Ishikawa (cell line): ENCODE results near the gene INPP5J.

Experiments
- CEBPB ChIP-seq: IDR thresholded peaks from 2 replicates; pipeline ENCODE4 v1.6.1; 2012
- CREB1 ChIP-seq: IDR thresholded peaks from 2 replicates; pipeline ENCODE4 v1.6.1; 2012; ENCODE audit warnings: low read depth
- EGR1 ChIP-seq: IDR thresholded peaks from 2 replicates; pipeline ENCODE4 v1.6.1; 2012
- EP300 ChIP-seq: IDR thresholded peaks from 2 replicates; pipeline ENCODE4 v1.6.1; 2012; ENCODE audit warnings: borderline replicate concordance
- FOXM1 ChIP-seq: IDR thresholded peaks from 2 replicates; pipeline ENCODE4 v1.6.1; 2012; ENCODE audit warnings: low read depth, borderline replicate concordance
- NFIC ChIP-seq: IDR thresholded peaks from 2 replicates; pipeline ENCODE4 v1.6.1; 2012
- RAD21 ChIP-seq: IDR thresholded peaks from 2 replicates; pipeline ENCODE4 v1.6.1; 2012; ENCODE audit warnings: low read depth
- TAF1 ChIP-seq: IDR thresholded peaks from 2 replicates; pipeline ENCODE4 v1.6.1; 2012; ENCODE audit warnings: low read depth, mild to moderate bottlenecking
- TCF12 ChIP-seq: IDR thresholded peaks from 2 replicates; pipeline ENCODE4 v1.6.1; 2012; ENCODE audit warnings: low read depth
- TEAD4 ChIP-seq: IDR thresholded peaks from 2 replicates; pipeline ENCODE4 v1.6.1; 2012
- YY1 ChIP-seq: IDR thresholded peaks from 2 replicates; pipeline ENCODE4 v1.6.1; 2012; ENCODE audit warnings: low read depth
- ZBTB7A ChIP-seq: IDR thresholded peaks from 2 replicates; pipeline ENCODE4 v1.6.1; 2012; ENCODE audit warnings: low read depth
- TF ChIP-seq, protein P1 (sequence below): IDR thresholded peaks from 2 replicates; pipeline ENCODE4 v1.6.1; 2012; ENCODE audit warnings: low read depth, mild to moderate bottlenecking
- TF ChIP-seq, protein P2 (sequence below): IDR thresholded peaks from 2 replicates; pipeline ENCODE4 v1.6.1; 2012
- TF ChIP-seq, protein P3 (sequence below): IDR thresholded peaks from 2 replicates; pipeline ENCODE4 v1.6.1; 2012

INPP5J gene

DNA sequence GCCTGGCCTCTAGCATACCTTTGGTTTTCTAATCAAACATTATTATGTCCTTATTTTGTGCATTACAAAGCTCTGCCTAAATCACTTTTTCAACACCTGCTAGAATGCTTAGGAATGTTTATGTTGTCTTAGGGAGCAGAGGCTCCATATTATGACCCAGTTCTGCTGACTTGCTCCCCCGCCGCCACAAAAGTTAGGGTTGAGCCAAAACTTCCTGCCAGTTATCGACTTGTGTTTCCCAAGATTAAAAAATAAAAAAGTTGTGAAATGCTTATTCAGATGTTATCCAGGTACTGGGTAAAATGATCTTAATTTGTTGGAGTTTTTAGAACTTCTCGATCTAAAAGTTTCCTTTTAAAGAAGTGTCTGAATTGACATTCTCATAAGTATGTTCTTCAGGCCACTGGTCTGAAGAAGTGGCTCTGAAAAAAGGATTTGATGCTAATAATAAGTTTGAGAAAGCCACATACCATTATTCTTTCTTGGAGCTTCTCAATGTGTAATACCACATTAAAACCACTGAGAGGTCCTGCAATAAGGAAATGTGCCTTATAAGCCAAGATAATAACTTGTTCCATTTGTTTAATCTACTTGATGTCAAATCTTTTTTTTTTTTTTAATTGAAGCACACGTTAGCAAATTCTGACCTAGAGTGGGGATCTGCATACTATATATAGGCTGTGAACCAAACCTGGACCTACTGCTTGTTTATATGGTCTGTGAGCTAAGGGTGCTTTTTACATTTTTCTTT is 39.4 kb downstream of the INPP5J start:
- TF ChIP-seq FOXM1 (no peak), YY1 (no peak), TCF12 (no peak)
- TF ChIP-seq, protein P1, sequence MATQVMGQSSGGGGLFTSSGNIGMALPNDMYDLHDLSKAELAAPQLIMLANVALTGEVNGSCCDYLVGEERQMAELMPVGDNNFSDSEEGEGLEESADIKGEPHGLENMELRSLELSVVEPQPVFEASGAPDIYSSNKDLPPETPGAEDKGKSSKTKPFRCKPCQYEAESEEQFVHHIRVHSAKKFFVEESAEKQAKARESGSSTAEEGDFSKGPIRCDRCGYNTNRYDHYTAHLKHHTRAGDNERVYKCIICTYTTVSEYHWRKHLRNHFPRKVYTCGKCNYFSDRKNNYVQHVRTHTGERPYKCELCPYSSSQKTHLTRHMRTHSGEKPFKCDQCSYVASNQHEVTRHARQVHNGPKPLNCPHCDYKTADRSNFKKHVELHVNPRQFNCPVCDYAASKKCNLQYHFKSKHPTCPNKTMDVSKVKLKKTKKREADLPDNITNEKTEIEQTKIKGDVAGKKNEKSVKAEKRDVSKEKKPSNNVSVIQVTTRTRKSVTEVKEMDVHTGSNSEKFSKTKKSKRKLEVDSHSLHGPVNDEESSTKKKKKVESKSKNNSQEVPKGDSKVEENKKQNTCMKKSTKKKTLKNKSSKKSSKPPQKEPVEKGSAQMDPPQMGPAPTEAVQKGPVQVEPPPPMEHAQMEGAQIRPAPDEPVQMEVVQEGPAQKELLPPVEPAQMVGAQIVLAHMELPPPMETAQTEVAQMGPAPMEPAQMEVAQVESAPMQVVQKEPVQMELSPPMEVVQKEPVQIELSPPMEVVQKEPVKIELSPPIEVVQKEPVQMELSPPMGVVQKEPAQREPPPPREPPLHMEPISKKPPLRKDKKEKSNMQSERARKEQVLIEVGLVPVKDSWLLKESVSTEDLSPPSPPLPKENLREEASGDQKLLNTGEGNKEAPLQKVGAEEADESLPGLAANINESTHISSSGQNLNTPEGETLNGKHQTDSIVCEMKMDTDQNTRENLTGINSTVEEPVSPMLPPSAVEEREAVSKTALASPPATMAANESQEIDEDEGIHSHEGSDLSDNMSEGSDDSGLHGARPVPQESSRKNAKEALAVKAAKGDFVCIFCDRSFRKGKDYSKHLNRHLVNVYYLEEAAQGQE: no peak

DNA sequence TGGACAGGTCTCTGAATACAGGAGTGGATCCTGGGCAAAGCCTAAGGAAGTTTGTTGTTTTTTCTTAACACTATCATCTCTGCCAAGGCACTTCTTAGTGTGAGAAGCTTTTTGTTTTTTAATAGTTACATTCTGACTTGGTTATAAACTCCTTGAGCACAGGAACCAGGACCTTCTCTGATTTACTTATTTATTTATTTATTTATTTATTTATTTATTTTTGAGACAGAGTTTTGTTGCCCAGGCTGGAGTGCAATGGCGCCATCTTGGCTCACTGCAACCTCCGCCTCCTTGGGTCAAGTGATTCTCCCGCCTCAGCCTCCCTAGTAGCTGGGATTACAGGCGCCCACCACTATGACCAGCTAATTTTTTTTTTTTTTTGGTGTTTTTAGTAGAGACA is 48.2 kb downstream of the INPP5J start:
- no peak for TF ChIP-seq NFIC
- TF ChIP-seq TAF1: no peak
- no peak for TF ChIP-seq ZBTB7A
- no peak for TF ChIP-seq CEBPB
- no peak for TF ChIP-seq FOXM1
- no peak for TF ChIP-seq YY1
- no peak for TF ChIP-seq TCF12
- no peak for TF ChIP-seq CREB1
- TF ChIP-seq, protein P2, sequence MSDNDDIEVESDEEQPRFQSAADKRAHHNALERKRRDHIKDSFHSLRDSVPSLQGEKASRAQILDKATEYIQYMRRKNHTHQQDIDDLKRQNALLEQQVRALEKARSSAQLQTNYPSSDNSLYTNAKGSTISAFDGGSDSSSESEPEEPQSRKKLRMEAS: no peak
- TF ChIP-seq, protein P1: no peak
- TF ChIP-seq EP300: no peak

DNA sequence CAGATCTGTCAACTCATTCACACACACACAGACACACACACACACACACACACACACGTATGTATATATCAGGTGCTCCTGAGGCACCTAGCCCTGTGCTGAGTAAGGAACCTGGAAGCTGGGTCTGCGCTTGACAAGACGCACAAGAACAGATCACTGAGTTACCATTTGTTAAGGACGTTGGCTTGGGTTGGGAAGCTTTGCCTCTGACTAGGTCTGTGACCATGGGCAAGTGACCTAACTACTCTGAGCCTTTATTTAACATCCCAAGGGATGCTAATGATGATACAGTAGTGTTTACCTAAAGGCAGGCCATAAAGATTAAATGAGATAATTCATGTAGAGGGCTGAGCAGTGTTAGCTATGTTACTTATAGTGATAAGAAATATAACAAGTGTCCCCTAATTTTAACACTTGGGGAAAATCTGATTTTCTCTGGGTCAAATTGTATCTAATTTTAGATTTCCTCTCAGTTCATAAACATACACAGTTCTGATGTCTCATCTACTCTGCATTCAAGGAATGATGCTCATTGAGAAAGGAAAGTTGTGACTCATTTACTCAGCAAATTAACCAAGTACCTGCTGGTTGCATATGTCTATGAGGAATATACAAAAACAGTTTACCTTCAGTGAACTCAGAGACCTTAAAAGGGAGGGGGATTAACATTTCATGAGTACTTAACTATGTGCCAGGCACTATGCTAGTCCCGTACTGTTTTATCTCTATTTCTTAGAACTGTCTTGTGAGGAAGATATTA is 50.8 kb downstream of the INPP5J start:
- TF ChIP-seq RAD21: no peak
- TF ChIP-seq, protein P2: no peak
- TF ChIP-seq EGR1: no peak
- no peak for TF ChIP-seq YY1
- no peak for TF ChIP-seq EP300
- no peak for TF ChIP-seq FOXM1
- TF ChIP-seq, protein P3, sequence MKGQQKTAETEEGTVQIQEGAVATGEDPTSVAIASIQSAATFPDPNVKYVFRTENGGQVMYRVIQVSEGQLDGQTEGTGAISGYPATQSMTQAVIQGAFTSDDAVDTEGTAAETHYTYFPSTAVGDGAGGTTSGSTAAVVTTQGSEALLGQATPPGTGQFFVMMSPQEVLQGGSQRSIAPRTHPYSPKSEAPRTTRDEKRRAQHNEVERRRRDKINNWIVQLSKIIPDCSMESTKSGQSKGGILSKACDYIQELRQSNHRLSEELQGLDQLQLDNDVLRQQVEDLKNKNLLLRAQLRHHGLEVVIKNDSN: no peak
- TF ChIP-seq, protein P1: no peak
- no peak for TF ChIP-seq TAF1
- no peak for TF ChIP-seq NFIC
- TF ChIP-seq TEAD4: no peak
- no peak for TF ChIP-seq ZBTB7A

DNA sequence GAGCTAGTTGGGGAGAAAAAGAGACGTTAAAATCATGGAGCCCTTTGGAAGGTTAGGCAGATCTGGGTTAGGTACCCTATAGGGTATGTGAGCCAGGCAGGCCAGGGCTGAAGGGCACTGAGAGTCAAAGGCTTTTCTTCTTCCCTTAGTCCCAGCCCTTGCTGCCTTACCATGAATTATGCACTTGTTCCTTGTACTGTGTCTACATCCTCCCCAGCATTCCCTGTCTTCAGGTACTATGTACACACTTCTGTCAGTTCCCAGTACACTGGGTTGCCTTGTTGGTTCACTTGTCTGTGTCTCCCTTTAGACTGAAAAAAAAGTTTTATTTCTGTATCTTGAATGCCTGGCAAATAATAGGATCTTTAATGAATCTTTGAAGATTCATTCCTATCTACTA is 54.2 kb downstream of the INPP5J start:
- TF ChIP-seq CEBPB (no peak), EGR1 (no peak), EP300 (no peak), RAD21 (no peak), TEAD4 (no peak), NFIC (no peak), FOXM1 (no peak), TAF1 (no peak), ZBTB7A (no peak), CREB1 (no peak), TCF12 (no peak), YY1 (no peak)
- TF ChIP-seq, protein P2: no peak
- TF ChIP-seq, protein P3: no peak
- TF ChIP-seq, protein P1: no peak
